Bone marrow (tissue), 2 donors: Measurements from ENCODE around the gene FKBP5.
A peak's percentile ranks its signal among the peaks of the same experiment; 100 is the strongest.
"Not testable (repeated sequence)": the region's sequence is repeated elsewhere in the genome, so short reads cannot be mapped to it uniquely, and the experiment has no call there.

Source experiments
- DNase-seq, 2 donors: peaks; one replicate each; lab custom pipeline; 2025; lab: John Stamatoyannopoulos, UW

FKBP5 gene

DNA sequence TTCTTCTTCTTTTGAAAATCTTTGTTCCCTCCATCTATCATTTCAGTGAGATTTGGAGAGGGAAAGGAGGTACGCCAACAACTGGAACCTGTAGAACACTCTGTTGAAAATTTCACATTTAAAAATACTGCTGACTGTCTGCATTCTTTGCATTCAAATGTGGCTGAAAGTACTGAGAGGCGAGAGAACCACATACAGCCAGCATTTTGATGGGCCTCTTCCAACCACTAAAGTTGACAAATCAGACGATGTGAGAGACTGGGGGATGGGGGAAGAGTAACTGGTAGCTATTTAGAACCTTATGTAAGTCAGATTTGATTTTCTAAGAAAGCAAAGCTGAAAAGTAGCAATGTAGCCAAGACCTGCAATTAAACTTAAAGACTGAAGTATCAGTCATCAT is 77.5 kb downstream of the FKBP5 start:
- no peak for DNase-seq

DNA sequence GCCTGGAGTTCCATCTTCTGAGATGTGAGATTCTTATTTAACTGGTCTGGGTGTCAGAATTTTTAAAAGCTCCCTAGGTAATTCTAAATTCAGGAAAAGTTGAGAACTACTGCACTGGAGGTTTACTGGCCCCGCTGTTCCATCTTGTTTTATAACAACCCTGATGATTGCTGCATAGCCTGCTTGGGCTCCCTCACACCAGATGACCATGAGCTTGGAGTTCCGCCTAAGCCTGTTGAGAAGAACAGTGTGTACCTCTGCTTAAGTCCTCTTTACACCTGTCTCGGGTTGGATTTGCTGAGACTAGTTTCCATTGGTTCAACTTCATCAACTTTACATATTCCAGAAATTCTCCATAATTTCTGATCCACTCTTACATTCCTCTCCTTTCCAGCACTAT is 77.9 kb downstream of the FKBP5 start:
- no peak for DNase-seq

DNA sequence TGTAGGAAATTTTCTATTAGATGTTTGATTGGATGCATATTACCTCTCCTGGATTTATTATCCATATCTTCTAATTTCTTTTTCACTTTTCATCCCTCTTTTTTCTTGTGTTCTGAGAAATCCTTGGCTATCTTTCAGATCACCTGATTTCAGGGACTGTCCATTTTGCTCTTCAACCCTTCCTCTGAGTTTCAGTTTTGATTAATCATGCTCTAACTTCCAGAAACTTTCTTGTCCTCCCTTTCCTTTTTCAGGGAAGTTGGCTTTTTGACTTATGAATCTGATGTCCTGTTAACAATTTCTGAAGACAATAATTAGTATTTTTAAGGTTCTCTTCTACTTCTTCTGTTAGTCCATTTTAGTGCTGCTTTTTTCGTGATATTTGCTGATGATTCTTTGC is 79.1 kb downstream of the FKBP5 start:
- no peak for DNase-seq

DNA sequence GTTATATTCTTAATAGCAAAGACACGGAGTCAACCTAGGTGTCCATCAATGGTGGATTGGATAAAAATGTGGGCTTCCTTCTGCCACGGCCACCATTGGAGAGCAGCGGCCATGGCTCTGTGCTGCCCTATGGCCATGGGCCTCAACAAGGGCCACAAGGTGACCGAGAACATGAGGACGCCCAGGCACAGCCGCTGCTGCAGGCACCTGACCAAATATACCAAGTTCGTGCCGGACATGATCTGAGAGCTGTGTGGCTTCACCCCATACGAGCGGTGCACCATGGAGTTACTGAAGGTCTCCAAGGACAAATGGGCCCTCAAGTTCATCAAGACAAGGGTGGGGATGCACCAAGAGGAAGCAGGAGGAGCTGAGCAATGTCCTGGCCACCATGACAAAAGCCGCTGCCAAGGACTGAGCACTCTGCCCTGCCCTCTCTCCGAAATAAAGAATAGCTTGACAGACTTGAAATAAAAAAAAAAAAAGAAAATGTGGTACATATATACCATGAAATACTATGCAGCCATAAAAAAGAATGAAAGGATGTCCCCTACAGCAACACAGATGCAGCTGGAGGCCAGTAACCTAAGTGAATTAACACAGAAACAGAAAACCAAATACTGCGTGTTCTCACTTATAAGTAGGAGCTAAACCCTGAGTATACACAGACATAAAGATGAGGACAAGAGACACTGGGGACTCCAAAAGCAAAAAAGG is 81.0 kb downstream of the FKBP5 start:
- DNase-seq: no peak

DNA sequence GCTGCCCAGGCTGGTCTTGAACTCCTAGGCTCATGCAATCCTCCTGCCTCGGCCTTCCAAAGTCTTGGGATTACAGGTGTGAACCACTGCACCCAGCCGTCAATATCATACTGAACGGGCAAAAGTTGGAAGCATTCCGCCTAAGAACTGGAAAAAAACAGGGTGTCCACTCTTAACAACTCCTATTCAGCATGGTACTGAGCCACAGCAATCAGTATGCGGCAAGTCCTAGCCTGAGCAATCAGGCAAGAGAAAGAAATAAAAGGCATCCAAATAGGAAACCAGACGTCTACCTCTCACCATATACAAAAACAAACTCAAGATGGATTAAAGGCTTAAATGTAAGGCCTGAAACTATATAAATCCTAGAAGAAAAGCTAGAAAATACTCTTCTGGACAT is 83.1 kb downstream of the FKBP5 start:
- DNase-seq: no peak

DNA sequence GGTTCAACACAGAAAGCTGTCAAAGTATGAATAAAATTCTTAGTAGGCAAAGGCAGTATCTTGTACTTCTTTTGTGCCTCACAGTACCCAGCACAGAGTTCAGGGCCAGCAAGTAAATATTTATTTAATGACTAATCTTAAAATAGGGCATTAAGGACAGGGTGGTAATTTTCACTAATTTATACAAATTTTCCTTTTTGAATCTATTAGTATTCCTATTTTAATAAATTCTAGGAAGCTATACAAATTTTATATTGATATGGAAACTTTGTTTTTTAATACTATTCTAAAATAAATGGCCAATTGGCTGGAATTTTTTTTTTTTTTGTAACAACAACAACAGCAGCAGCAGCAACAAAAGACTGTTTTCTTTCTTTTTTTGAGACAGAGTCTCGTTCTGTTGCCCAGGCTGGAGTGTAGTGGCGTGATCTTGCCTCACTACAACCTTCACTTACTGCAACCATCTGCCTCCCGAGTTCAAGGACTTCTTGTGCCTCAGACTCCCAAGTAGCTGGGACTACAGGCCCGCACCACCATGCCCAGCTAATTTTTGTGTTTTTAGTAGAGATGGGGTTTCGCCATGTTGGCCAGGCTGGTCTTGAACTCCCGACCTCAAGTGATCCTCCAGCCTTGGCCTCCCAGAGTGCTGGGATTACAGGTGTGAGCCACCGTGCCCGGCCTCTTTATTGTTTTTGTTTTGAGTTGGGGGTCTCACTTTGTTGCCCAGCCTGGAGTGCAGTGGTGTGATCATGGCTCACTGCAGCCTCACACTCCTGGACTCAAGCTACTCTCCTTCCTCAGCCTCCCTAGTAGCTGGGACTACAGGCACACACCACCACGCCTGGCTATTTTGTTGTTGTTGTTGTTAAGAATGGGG is 85.2 kb downstream of the FKBP5 start:
- DNase-seq: no peak

DNA sequence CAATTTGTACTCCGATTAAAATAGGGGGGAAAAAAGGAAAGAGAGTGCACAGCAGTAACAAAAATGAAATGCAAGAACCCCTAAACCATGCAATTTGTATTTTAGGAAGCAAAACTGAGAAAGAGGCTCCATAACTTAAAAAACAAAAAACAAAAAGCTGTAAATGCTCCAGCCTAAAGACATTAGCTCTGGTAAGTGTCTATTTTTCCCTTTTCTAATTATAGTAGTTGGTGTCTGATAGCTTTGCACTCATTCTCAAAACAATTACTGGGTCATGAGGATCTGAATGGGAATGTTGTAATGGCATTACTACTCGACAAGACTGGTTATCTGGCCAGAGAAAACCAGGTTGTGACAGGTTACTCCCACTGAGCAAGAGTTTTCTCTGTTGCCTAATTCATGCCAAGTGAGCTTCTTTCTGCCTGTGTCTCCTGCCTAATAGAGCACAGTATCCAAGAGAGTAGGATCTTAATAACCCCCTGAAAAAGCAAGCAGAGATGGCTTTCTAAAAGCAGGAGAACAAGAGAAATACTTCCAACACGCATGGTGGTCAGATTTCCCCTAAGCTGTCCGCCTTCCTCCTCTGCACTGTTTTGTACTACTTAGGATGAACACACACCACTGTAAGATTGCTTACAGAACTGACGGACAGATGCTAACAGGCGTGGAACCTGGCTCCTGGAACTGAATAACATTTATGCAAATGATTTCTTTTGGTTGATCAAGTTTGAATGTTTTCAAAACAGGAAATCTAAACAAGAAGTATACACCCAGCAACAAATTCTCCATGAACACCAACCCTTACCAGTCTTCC is 86.4 kb downstream of the FKBP5 start:
- no peak for DNase-seq

DNA sequence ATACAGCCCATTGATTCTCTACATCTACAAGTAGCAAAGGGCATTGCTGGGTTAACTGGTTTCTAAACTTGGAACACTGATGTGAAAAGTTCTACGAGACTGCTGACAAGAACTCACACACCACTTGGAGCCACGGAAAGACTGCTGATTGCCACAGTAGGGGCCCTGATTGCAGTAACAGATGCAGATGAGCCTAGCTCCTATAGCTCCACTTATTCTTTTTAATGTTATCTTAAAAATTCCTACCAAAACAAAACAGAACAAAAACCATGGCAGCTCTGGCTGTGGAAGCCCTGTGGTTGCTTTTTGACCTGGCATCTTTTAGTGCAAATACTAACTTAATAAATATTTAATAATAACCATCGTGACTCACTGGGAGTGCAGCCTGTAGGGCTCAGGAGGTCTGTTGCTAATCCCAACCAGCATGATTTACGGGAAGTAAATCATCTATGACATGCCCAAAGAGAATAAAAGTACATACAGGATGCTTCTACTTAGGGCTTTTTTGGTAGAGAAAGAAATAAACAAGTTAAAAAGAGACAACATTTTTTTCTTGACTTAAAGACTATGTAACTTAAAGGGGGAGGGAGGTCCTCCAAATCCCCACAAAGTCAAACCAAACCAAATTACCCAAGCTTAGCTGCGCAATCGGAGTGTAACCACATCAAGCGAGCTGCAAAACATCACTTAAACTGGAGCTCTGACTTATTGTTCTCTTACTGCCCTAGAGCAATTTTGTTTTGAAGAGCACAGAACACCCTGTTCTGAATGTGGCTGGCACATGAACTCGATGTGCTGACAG is 87.2 kb downstream of the FKBP5 start:
- peak in 1 of 2 donors; percentile 6 for DNase-seq

DNA sequence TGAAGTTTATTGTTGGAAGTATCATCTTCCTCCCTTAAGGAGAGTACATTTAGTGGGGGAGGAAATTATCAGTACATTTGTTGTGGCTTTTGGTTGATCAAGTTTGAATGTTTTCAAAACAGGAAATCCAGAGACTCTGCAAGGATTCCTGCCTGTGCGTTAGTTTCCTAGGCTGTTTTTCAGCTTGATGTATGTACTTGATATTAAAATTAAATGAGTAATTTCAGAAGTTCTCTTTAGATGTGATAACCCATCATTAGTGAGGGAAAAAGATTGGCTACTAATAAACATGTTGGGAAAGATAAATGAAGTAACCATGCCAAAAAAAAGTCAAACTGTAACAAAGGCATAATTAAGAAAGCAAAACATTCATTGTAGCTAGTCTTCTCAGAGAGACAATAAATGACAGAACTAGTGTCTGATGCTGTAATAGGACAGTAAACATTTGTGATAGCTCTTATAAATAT is 88.0 kb downstream of the FKBP5 start:
- DNase-seq: no peak

DNA sequence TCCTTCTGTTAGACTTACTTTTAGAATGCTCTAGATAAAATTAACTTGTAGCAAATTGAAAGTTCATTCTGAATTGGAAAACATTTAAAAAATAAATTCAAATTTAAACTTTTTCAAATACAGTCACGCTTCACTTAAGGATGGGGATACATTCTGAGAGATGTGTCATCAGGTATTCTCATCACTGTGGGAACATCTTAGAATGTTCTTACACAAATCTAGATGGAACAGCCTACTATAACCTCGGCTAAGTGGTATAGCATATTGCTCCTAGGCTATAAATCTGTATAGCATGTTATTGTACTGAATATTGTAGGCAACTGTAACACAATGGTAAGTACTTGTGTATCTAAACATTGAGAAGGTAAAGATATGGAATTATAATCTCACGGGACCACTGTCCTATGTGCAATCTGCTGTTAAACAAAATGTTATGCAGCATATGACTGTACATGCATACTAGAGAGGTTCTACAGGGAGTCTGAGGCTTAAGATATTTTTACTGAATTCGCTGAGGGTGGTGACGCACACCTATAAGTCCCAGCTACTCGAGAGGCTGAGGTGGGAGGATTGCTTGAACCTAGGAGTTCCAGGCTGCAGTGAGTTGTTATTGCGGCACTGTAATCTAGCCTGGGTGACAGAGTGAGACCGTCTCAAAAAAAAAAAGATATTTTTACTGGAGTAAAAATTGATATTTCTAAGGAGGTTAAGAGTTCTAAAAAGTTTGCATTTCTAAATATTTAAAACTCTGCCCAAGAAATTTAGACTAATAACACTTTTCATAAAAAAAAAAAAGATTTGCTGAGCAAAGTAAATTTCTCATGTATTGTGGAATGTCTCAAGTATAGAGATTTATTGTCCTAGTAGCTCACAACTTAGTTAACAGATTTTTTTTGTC is 88.7 kb downstream of the FKBP5 start:
- DNase-seq: no peak

DNA sequence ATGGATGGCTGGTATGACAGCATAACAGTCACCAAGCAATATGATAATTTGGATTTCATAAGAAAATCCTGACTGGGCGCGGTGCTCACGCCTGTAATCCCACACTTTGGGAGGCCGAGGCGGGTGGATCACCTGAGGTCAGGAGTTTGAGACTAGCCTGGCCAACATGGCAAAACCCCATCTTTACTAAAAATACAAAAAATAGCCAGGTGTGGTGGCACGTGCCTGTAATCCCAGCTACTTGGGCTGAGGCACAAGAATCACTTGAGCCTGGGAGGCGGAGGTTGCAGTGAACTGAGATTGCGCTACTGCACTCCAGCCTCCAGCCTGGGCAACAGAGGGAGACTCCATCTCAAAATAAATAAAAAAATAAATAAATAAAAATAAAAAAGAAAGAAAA is 90.1 kb downstream of the FKBP5 start:
- not testable (repeated sequence) for DNase-seq

DNA sequence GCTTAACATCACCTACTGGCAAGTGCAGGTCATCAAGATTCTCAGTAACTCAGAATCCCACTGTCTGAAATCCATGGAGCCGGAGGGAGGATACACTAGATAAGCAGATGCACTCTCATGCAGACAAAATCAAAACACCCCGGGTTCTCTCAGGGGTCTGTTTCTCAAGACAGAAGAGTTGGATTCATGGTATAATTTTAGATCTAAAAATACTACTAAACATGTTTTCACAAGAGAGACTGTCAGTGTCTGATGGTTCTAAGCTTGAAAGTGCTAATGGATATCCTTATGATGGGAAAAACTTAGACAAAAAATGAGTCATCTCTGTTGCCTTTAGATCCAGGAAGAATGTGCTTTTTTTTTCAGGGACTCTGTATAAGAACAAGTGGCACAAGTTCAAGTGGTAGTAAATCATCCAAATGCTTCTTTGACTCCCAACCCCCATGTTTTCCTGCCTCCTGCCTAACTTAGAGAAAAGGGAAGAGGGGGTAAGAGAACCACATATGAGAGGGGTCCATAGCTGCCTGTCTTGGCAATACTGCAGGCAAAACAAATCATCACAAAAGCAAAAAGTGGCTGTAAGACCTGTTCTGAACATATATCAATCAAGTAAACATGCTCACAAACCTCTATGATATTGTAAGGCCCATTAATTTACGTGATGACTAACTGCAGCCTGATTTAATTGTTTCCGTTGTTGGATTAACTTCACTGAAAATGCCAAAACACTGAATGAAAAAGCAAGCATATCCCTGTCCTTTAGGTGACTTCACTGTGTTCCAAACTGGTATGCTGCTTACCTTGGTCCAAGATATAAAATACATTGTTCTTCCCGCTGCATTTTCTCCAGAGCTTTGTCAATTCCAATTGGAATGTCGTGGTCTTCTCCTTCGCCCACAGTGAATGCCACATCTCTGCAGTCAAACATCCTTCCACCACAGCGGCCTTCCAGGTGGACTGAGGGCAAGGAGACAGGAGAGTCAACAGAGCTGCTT is 92.0 kb downstream of the FKBP5 start:
- peak in 1 of 2 donors; percentile 69 for DNase-seq

DNA sequence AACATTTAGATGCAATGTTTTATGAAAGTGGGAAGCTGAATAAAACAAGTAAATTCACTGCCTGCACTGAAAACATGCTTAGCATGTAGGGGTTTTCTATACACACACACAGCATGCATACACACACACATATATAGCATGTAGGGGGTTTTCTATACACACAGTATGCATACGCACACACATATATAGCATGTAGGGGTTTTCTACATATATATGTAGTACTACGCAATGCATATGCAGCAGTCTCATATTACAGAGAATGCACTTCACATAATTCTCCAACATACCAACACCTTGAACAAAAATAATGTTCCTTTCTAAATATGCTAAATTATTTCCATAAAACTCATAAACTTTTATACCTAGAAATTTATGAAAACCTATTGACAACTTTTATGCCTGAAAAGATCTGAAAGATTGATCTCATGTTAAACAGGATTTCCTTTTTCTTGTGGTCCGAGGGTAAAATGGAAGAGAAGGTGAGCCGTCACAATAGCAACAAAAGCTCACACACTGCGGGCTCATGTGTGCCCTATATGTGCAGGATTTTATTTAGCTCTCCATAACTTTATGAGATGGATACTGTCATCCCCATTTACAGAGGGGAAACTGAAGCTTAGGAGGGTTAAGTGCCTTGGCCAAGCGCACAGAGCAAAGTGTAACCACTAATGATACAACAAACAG is 94.1 kb downstream of the FKBP5 start:
- no peak for DNase-seq

DNA sequence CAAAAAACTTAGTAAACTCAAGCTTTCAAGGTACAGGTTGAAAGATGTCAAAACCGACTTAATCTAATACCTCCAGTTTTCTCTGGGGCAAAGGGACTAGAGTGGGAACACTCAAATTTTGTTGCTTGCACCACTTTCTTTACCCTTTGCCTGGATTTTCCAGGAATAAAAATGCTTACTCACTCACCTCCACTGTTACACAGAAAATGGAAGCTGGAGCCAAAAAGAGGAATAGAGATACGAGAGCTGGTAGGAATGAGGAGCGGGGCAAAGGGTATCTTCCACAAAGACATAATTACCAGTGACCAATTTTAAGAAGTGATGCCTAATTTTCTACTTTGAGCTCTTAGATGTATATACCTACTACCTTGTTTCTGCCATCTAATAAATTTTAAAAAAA is 96.5 kb downstream of the FKBP5 start:
- no peak for DNase-seq

DNA sequence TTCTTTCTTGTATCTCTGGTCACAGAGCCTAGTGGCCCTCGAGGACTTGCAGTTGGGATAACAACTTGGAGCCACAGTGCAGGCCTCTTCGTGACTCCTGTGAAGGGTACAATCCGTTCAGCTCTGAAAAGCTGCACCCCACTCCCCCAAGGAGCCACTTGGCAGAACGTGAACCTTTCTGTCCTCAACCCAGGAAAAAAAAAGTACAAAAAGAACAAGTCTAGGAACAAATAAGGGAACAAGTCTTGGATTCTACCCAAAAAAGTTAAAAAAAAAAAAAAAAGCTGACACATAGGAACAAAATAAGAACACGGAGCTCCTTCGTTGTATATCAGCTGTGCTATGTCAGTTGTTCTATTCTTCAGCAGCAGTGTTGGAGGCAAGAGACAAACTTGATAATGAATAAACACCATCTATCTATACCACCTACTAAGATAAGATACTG is 98.1 kb downstream of the FKBP5 start:
- no peak for DNase-seq

DNA sequence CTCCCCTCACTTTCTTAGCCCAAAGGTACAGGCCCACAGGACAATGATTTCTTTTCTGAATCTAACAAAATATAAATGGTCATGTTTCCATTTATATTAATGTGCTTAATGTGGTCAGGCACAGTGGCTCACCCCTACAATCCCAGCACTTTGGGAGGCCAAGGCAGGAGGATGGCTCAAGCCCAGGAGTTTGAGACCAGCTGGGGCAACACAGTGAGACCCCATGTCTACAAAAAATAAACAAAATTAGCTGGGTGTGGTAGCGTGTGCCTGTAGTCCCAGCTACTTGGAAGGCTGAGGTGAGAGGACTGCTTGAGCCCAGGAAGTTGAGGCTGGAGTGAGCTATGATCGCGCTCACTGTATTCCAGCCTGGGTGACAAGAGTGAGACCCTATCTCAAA is 98.8 kb downstream of the FKBP5 start:
- DNase-seq: no peak

DNA sequence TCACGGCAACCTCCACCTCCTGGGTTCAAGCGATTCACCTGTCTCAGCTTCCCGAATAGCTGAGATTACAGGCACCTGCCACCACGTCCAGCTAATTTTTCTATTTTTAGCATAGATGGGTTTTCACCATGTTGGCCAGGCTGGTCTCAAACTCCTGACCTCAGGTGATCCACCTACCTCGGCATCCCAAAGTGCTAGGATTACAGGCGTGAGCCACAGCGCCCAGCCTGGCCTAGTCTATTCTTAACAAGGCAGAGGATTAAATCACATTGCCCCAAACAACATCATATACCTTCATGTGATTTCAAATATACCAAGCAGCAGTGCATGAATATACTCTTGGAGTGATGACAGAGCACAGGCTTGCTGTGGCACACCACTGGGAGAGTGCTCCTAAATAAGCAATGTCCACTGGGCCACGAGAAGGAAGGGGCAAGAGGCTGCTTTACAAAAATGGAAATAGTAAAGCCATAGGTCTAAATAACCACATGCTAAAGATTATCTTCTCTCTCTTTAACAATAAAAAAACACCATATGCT is 99.4 kb downstream of the FKBP5 start:
- DNase-seq: no peak

DNA sequence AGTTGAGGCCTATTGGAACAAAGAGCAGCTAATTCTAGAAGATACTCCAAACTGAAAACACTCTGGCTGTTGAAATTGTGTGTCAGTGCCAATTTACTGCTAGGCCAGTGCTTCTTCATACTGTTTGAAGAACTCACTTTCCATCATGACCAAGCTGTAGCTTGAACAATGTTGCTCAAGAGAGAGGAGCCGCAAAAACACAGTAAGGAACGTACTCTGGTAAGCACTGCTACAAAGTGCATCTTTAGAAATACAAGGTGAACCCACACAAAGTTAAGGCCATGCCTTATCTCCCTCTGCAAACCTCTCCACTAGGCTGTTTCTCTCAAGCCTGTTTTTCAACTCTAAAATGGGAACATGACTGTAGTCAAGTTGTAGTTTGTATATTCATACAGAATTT is 101.5 kb downstream of the FKBP5 start:
- no peak for DNase-seq
